Ishikawa (cell line): ENCODE measurements around the gene ME2.

Experiments
- CEBPB ChIP-seq: IDR thresholded peaks from 2 replicates; pipeline ENCODE4 v1.6.1; 2012
- CREB1 ChIP-seq: IDR thresholded peaks from 2 replicates; pipeline ENCODE4 v1.6.1; 2012; ENCODE audit warnings: low read depth
- EGR1 ChIP-seq: IDR thresholded peaks from 2 replicates; pipeline ENCODE4 v1.6.1; 2012
- EP300 ChIP-seq: IDR thresholded peaks from 2 replicates; pipeline ENCODE4 v1.6.1; 2012; ENCODE audit warnings: borderline replicate concordance
- FOXM1 ChIP-seq: IDR thresholded peaks from 2 replicates; pipeline ENCODE4 v1.6.1; 2012; ENCODE audit warnings: low read depth, borderline replicate concordance
- NFIC ChIP-seq: IDR thresholded peaks from 2 replicates; pipeline ENCODE4 v1.6.1; 2012
- RAD21 ChIP-seq: IDR thresholded peaks from 2 replicates; pipeline ENCODE4 v1.6.1; 2012; ENCODE audit warnings: low read depth
- TAF1 ChIP-seq: IDR thresholded peaks from 2 replicates; pipeline ENCODE4 v1.6.1; 2012; ENCODE audit warnings: low read depth, mild to moderate bottlenecking
- TCF12 ChIP-seq: IDR thresholded peaks from 2 replicates; pipeline ENCODE4 v1.6.1; 2012; ENCODE audit warnings: low read depth
- TEAD4 ChIP-seq: IDR thresholded peaks from 2 replicates; pipeline ENCODE4 v1.6.1; 2012
- YY1 ChIP-seq: IDR thresholded peaks from 2 replicates; pipeline ENCODE4 v1.6.1; 2012; ENCODE audit warnings: low read depth
- ZBTB7A ChIP-seq: IDR thresholded peaks from 2 replicates; pipeline ENCODE4 v1.6.1; 2012; ENCODE audit warnings: low read depth
- TF ChIP-seq, protein P1 (sequence below): IDR thresholded peaks from 2 replicates; pipeline ENCODE4 v1.6.1; 2012; ENCODE audit warnings: low read depth, mild to moderate bottlenecking
- TF ChIP-seq, protein P2 (sequence below): IDR thresholded peaks from 2 replicates; pipeline ENCODE4 v1.6.1; 2012
- TF ChIP-seq, protein P3 (sequence below): IDR thresholded peaks from 2 replicates; pipeline ENCODE4 v1.6.1; 2012

Gene ME2

DNA sequence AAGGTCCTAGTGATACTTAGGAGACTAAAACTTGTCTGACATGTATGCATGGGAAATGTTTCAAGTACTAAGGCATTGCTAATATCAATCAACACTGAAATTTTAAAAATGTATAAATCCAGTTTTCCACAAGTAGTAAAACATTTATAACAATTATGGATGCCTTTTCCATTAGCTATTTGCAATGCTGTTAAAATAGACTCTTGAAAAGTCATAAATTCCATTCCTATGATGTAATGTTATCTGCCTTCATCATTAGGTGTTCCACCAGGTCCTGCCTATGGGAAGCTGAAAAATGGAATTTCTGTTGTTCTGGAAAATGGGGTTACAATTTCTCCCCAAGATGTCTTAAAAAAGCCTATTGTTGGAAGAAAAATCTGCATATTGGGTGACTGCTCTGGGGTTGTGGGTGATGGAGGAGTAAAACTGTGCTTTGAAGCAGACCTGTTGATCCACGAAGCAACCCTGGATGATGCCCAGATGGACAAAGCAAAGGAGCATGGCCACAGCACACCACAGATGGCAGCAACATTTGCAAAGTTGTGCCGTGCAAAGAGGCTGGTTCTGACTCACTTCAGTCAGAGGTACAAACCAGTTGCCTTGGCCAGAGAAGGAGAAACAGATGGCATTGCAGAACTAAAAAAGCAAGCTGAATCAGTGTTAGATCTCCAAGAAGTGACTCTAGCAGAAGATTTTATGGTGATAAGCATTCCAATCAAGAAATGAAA, 107.6 kb downstream of the ME2 start:
- TF ChIP-seq, protein P1, sequence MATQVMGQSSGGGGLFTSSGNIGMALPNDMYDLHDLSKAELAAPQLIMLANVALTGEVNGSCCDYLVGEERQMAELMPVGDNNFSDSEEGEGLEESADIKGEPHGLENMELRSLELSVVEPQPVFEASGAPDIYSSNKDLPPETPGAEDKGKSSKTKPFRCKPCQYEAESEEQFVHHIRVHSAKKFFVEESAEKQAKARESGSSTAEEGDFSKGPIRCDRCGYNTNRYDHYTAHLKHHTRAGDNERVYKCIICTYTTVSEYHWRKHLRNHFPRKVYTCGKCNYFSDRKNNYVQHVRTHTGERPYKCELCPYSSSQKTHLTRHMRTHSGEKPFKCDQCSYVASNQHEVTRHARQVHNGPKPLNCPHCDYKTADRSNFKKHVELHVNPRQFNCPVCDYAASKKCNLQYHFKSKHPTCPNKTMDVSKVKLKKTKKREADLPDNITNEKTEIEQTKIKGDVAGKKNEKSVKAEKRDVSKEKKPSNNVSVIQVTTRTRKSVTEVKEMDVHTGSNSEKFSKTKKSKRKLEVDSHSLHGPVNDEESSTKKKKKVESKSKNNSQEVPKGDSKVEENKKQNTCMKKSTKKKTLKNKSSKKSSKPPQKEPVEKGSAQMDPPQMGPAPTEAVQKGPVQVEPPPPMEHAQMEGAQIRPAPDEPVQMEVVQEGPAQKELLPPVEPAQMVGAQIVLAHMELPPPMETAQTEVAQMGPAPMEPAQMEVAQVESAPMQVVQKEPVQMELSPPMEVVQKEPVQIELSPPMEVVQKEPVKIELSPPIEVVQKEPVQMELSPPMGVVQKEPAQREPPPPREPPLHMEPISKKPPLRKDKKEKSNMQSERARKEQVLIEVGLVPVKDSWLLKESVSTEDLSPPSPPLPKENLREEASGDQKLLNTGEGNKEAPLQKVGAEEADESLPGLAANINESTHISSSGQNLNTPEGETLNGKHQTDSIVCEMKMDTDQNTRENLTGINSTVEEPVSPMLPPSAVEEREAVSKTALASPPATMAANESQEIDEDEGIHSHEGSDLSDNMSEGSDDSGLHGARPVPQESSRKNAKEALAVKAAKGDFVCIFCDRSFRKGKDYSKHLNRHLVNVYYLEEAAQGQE: no peak
- TF ChIP-seq NFIC (no peak), FOXM1 (no peak), EP300 (no peak), RAD21 (no peak), EGR1 (no peak), CREB1 (no peak), ZBTB7A (no peak), YY1 (no peak), TEAD4 (no peak), TAF1 (no peak), CEBPB (no peak), TCF12 (no peak)
- TF ChIP-seq, protein P2, sequence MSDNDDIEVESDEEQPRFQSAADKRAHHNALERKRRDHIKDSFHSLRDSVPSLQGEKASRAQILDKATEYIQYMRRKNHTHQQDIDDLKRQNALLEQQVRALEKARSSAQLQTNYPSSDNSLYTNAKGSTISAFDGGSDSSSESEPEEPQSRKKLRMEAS: no peak
- TF ChIP-seq, protein P3, sequence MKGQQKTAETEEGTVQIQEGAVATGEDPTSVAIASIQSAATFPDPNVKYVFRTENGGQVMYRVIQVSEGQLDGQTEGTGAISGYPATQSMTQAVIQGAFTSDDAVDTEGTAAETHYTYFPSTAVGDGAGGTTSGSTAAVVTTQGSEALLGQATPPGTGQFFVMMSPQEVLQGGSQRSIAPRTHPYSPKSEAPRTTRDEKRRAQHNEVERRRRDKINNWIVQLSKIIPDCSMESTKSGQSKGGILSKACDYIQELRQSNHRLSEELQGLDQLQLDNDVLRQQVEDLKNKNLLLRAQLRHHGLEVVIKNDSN: no peak

DNA sequence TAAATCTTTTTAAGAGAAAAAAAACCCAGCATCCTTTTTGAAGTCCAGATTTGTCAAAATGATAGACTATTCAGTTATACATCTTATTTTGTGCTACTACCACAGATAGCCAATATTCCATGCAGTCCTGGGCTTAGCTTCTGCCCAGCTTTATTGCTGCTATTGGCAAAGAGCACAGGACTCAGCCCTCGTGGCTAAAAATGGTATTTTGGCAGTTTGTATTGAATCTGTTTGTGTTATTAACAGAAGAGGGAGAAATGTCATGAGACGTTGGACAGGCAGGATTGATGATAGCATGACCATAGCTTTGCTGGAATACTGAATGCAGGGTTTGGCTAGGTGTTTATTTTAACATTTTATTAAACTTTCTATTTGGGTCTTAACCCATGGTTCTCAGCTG, 108.3 kb downstream of the ME2 start:
- TF ChIP-seq YY1 (no peak), ZBTB7A (no peak), CREB1 (no peak), FOXM1 (no peak)
- TF ChIP-seq, protein P3: no peak

DNA sequence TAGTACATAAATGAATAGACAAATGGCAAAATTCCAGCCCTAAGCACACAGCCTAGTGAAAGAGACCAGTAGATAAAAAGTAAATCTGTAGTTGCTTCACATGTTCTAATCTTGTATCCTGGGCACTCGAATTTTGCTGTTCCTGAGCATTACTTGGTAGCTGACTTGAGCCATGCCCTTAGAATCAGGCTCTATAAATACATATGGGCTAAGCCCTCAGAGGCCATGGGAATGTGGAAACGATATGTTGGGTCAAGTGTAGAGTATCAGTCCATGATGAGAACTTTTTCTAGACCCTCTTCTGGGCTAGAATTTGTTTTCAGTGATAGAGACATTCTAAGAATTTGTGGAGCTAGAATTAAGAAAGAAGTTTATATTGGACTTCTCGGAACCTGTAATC, 110.8 kb downstream of the ME2 start:
- TF ChIP-seq, protein P2: no peak
- TF ChIP-seq ZBTB7A (no peak), CEBPB (no peak), YY1 (no peak), EP300 (no peak), CREB1 (no peak), NFIC (no peak), TAF1 (no peak), RAD21 (no peak), TEAD4 (no peak), FOXM1 (no peak), EGR1 (no peak), TCF12 (no peak)
- TF ChIP-seq, protein P1: no peak
- TF ChIP-seq, protein P3: no peak

DNA sequence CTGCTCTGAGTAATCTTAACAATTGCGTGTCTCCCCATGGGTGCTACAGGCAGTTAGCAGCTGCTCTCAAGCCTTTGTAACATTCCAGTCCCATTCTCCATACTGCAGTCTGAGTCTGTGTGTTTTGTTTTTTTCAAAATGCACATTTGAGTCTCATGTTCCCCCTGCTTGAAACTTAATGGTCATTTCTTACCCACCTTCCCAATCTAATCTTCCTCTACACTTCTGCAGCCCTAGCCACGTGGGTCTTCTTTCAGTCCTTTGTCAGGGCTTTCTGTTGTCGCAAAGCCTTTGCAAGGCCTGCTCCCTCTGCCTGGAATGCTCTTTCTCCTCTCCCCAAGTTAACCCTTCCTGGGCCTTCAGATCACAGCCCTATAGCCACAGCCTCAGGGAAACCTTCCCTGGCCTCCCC, 113.4 kb downstream of the ME2 start:
- no peak for TF ChIP-seq TCF12
- TF ChIP-seq, protein P3: no peak

DNA sequence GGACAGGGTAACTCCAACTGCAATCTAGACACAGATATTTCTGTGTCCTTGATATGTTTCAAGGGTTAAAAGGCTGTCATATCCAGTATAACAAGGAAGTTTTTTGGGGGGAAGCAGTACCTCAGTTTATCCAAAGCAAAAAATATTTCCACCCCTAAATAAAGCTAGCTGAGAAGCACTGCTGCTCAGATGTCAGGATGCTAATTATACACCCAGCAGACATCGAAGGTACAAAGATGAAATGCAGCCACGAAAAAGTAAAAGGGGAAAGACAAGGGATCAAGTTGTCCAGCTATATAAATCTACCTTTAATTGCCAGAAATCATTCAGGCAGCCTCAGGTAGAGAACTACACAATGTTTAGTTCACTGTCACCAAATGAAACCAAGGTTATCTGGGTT, 115.1 kb downstream of the ME2 start:
- TF ChIP-seq, protein P1: no peak
- TF ChIP-seq EP300: no peak
- TF ChIP-seq FOXM1: no peak
- TF ChIP-seq TCF12: no peak
